H9 (cell line): ENCODE results near the gene TMEM156. TPM values are rescaled to one million over a fixed set of nuclear protein-coding genes. Genes with fewer than 3 reads are reported as not detected.

Experiments used
- DNase-seq: peaks from one replicate; pipeline ENCODE4 v3.0.0-alpha.2; 2017
- H2AFZ ChIP-seq: one replicate; pipeline ENCODE4 v1.6.1; 2013; ENCODE audit warnings: mild to moderate bottlenecking, low read length, control low read depth, moderate library complexity
- H2AK5ac ChIP-seq: 2 replicates; pipeline ENCODE4 v1.6.1; 2013; ENCODE audit warnings: low read length, control low read depth, mixed read lengths; ENCODE audit not compliant: insufficient read length
- H2BK120ac ChIP-seq: one replicate; pipeline ENCODE4 v1.6.1; 2013; ENCODE audit warnings: low read depth, mild to moderate bottlenecking, low read length, control low read depth, inconsistent platforms; ENCODE audit not compliant: poor library complexity, severe bottlenecking
- H2BK12ac ChIP-seq: 2 replicates; pipeline ENCODE4 v1.6.1; 2013; ENCODE audit warnings: low read length, control low read depth, mixed read lengths, low read depth; ENCODE audit not compliant: insufficient read length
- H2BK15ac ChIP-seq: 2 replicates; pipeline ENCODE4 v1.6.1; 2013; ENCODE audit warnings: low read depth, low read length, control low read depth
- H2BK20ac ChIP-seq: one replicate; pipeline ENCODE4 v1.6.1; 2013; ENCODE audit warnings: low read depth, mild to moderate bottlenecking, low read length, control low read depth, inconsistent platforms; ENCODE audit not compliant: poor library complexity, severe bottlenecking
- H2BK5ac ChIP-seq: 2 replicates; pipeline ENCODE4 v1.6.1; 2013; ENCODE audit warnings: low read length, control low read depth, mixed read lengths; ENCODE audit not compliant: insufficient read length
- H3K14ac ChIP-seq: 2 replicates; pipeline ENCODE4 v1.6.1; 2013; ENCODE audit warnings: low read length, control low read depth; ENCODE audit not compliant: insufficient read depth
- H3K18ac ChIP-seq: 2 replicates; pipeline ENCODE4 v1.6.1; 2013; ENCODE audit warnings: low read depth, mild to moderate bottlenecking, mixed read lengths, low read length, control low read depth; ENCODE audit not compliant: insufficient read length
- H3K23ac ChIP-seq: 2 replicates; pipeline ENCODE4 v1.6.1; 2013; ENCODE audit warnings: low read length, control low read depth, mixed read lengths, low read depth; ENCODE audit not compliant: insufficient read length
- H3K23me2 ChIP-seq: 2 replicates; pipeline ENCODE4 v1.6.1; 2013; ENCODE audit warnings: low read depth, mild to moderate bottlenecking, mixed read lengths, low read length, control low read depth; ENCODE audit not compliant: insufficient read length, poor library complexity, severe bottlenecking
- H3K27ac ChIP-seq: 2 replicates; pipeline ENCODE4 v1.5.1; 2013; ENCODE audit warnings: low read length, control low read depth, mixed read lengths, low read depth; ENCODE audit not compliant: insufficient read length
- H3K27me3 ChIP-seq: 2 replicates; pipeline ENCODE4 v1.6.1; 2013; ENCODE audit warnings: low read length, control low read depth, inconsistent platforms; ENCODE audit not compliant: insufficient read depth
- H3K4ac ChIP-seq: 2 replicates; pipeline ENCODE4 v1.6.1; 2013; ENCODE audit warnings: low read depth, mild to moderate bottlenecking, control low read depth, inconsistent platforms, low read length, moderate library complexity
- H3K4me1 ChIP-seq: 2 replicates; pipeline ENCODE4 v1.6.1; 2013; ENCODE audit warnings: low read length, control low read depth, inconsistent platforms; ENCODE audit not compliant: insufficient read depth
- H3K4me2 ChIP-seq: 2 replicates; pipeline ENCODE4 v1.6.1; 2013; ENCODE audit warnings: low read length, control low read depth, mixed read lengths; ENCODE audit not compliant: insufficient read length, insufficient read depth
- H3K56ac ChIP-seq: 2 replicates; pipeline ENCODE4 v1.6.1; 2013; ENCODE audit warnings: low read depth, mild to moderate bottlenecking, mixed read lengths, low read length, control low read depth; ENCODE audit not compliant: insufficient read length
- H3K79me1 ChIP-seq: 2 replicates; pipeline ENCODE4 v1.6.1; 2013; ENCODE audit warnings: low read depth, mild to moderate bottlenecking, moderate library complexity, low read length, control low read depth, inconsistent platforms; ENCODE audit not compliant: insufficient read depth, poor library complexity, severe bottlenecking
- H3K79me2 ChIP-seq: 2 replicates; pipeline ENCODE4 v1.6.1; 2013; ENCODE audit warnings: low read length, control low read depth, inconsistent platforms; ENCODE audit not compliant: insufficient read depth
- H3K9ac ChIP-seq: 2 replicates; pipeline ENCODE4 v1.6.1; 2013; ENCODE audit warnings: low read length, control low read depth, mixed read lengths; ENCODE audit not compliant: insufficient read length; ENCODE audit errors: extremely low read depth
- H3K9me3 ChIP-seq: one replicate; pipeline ENCODE4 v1.6.1; 2013; ENCODE audit warnings: low read depth, low read length, inconsistent platforms; ENCODE audit not compliant: control insufficient read depth
- H3T11ph ChIP-seq: one replicate; pipeline ENCODE4 v1.6.1; 2013; ENCODE audit warnings: mild to moderate bottlenecking, low read length, control low read depth, inconsistent platforms
- H4K20me1 ChIP-seq: one replicate; pipeline ENCODE4 v1.6.1; 2013; ENCODE audit not compliant: control insufficient read depth, insufficient read length, insufficient read depth
- H4K5ac ChIP-seq: 2 replicates; pipeline ENCODE4 v1.6.1; 2013; ENCODE audit warnings: low read depth, mild to moderate bottlenecking, mixed read lengths, low read length, control low read depth; ENCODE audit not compliant: insufficient read length
- H4K8ac ChIP-seq: replicated peaks from 2 replicates; pipeline ENCODE4 v1.6.1; 2013; ENCODE audit warnings: low read length, control low read depth, mixed read lengths, low read depth; ENCODE audit not compliant: insufficient read length
- H4K91ac ChIP-seq: 2 replicates; pipeline ENCODE4 v1.6.1; 2013; ENCODE audit warnings: low read depth, mild to moderate bottlenecking, moderate library complexity, mixed read lengths, low read length, control low read depth; ENCODE audit not compliant: insufficient read length
- H3K27ac Mint-ChIP-seq, 3 experiments: 2 replicates in 2 of 3; 3 replicates in 1 of 3; pipeline ENCODE4 v1.8.0; 2020 to 2021; ENCODE audit warnings: mixed read lengths in 3 of 3, mild to moderate bottlenecking in 1 of 3, moderate library complexity in 1 of 3
- H3K27me3 Mint-ChIP-seq: 2 replicates; pipeline ENCODE4 v1.8.0; 2021; ENCODE audit warnings: low read depth, mild to moderate bottlenecking, moderate library complexity, mixed read lengths
- H3K36me3 Mint-ChIP-seq, 3 experiments: 2 replicates in 2 of 3; 3 replicates in 1 of 3; pipeline ENCODE4 v1.8.0; 2020 to 2021; ENCODE audit warnings: low read depth in 3 of 3, mixed read lengths in 3 of 3; ENCODE audit not compliant: insufficient read depth in 1 of 3
- H3K4me1 Mint-ChIP-seq, 2 experiments: 2 replicates each; pipeline ENCODE4 v1.8.0; 2020; ENCODE audit warnings: mixed read lengths in 2 of 2
- H3K4me3 Mint-ChIP-seq, 2 experiments: 2 replicates in 1 of 2; 3 replicates in 1 of 2; pipeline ENCODE4 v1.8.0; 2020 to 2021; ENCODE audit warnings: mild to moderate bottlenecking in 2 of 2, mixed read lengths in 2 of 2, moderate library complexity in 1 of 2
- H3K9me3 Mint-ChIP-seq, 2 experiments: 2 replicates in 1 of 2; 3 replicates in 1 of 2; pipeline ENCODE4 v1.8.0; 2020; ENCODE audit warnings: mild to moderate bottlenecking in 2 of 2, mixed read lengths in 2 of 2, moderate library complexity in 1 of 2
- WGBS: extraction: QIAGEN DNeasy Blood & Tissue Kit; methylation state at CpG from one replicate; pipeline ENCODE4 v1.1.7; 2013; ENCODE audit warnings: missing lambda C conversion rate, low lambda C conversion rate, mixed read lengths; ENCODE audit not compliant: insufficient read length; ENCODE audit errors: extremely low coverage; 5-methylcytosine and 5-hydroxymethylcytosine counted together
- total RNA-seq: library from RNA; stranded (reverse); gene quantifications from 2 replicates; pipeline ENCODE4 v1.2.1, GENCODE V29; 2021
- TF ChIP-seq, protein P1 (sequence below): fragments of 200-600 bp; sonication (generic); conservative IDR thresholded peaks from 3 replicates; pipeline ENCODE4 v1.8.0; 2021; ENCODE audit warnings: antibody characterized with exemption, mild to moderate bottlenecking

TMEM156 gene
- total RNA-seq, 1 experiment from 2014 or later: not detected

DNA sequence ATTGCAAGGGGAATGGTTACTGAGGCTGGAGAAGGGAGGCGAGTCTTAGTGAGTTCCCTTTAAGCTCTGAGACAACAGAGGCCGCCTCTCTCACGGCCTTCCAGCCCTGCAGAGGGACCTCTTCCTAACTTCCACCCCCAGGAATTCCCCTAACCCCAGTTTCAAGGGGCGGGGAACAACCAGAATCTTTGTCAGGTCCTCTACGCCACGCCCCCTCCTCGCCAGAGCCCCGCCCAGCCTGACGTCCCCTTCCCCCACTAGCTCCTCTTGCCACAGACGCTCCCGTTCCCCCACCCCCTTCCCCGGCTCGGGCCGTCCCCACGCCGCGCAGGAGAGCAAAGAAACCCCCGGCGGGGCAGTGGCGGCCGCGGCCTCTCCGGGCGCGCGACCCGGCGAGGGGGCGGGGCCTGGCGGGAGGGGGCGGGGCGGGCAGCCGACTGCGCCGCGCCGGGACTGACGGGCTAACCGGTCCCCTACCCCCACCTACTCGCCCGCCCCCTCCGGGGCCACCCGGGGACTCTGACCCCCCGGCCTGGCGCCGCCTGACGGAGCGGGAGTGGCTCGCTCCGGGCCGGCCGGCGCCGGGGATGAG lies 12.3 kb upstream of the TMEM156 start:
- peaks cover 0 to 2% (median 0%) of the 10 kb centered on the region in 3 experiments; a peak in 1 of 7 replicates for H3K36me3 Mint-ChIP-seq
- peak overlapping the region; percentile 81 to 92 for H3K4me3 Mint-ChIP-seq
- Histone ChIP-seq H4K91ac (no peak overlapping the region), H3K56ac (no peak overlapping the region), H3K23ac (no peak overlapping the region), H4K8ac (no peak overlapping the region), H3K27ac (no peak overlapping the region), H3K27me3 (no peaks in the 10 kb centered on the region), H3K14ac (0 out of 2 replicates have a peak overlapping the region, but pooled peaks have one; percentile 41), H3T11ph (no peak overlapping the region), H2AK5ac (no peak overlapping the region), H2BK5ac (no peak overlapping the region), H4K20me1 (no peaks in the 10 kb centered on the region), H4K5ac (no peak overlapping the region), H3K79me2 (no peaks in the 10 kb centered on the region), H3K18ac (no peak overlapping the region), H2BK15ac (no peak overlapping the region), H2AFZ (peak overlapping the region; percentile 86), H3K9ac (peak overlapping the region; percentile 68), H2BK12ac (no peak overlapping the region), H3K9me3 (no peaks in the 10 kb centered on the region), H3K23me2 (peaks cover 5% of the 10 kb centered on the region), H3K4ac (no peak overlapping the region), H3K79me1 (no peaks in the 10 kb centered on the region), H2BK20ac (no peak overlapping the region), H3K4me1 (peaks cover 2% of the 10 kb centered on the region; the same call in 1 of the 2 replicates), H3K4me2 (peak overlapping the region; percentile 72), H2BK120ac (no peak overlapping the region)
- no peaks in the 10 kb centered on the region for H3K27me3 Mint-ChIP-seq
- no CpG with 5 or more reads among the region's 54 CpGs for WGBS
- H3K4me1 Mint-ChIP-seq: peaks cover 22 to 24% of the 10 kb centered on the region in 2 experiments
- peak overlapping the region; percentile 57 to 93 (median 91); a peak in 5 of 7 replicates for H3K27ac Mint-ChIP-seq
- H3K9me3 Mint-ChIP-seq: no peaks in the 10 kb centered on the region; a peak in 1 of 5 replicates
- DNase-seq: peak; percentile 94
- TF ChIP-seq, protein P1, sequence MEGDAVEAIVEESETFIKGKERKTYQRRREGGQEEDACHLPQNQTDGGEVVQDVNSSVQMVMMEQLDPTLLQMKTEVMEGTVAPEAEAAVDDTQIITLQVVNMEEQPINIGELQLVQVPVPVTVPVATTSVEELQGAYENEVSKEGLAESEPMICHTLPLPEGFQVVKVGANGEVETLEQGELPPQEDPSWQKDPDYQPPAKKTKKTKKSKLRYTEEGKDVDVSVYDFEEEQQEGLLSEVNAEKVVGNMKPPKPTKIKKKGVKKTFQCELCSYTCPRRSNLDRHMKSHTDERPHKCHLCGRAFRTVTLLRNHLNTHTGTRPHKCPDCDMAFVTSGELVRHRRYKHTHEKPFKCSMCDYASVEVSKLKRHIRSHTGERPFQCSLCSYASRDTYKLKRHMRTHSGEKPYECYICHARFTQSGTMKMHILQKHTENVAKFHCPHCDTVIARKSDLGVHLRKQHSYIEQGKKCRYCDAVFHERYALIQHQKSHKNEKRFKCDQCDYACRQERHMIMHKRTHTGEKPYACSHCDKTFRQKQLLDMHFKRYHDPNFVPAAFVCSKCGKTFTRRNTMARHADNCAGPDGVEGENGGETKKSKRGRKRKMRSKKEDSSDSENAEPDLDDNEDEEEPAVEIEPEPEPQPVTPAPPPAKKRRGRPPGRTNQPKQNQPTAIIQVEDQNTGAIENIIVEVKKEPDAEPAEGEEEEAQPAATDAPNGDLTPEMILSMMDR: no peak; the same call in 2 of the 3 replicates
